HG02973 (cell line): ENCODE measurements around the gene POMT1.
"Not testable (repeated sequence)": the region's sequence is repeated elsewhere in the genome, so short reads cannot be mapped to it uniquely, and the experiment has no call there.

Experiments used
- ATAC-seq: cut with Tn5 transposase; IDR thresholded peaks from one replicate; pipeline ENCODE4 v1.9.1; 2021; ENCODE audit warnings: moderate library complexity; ENCODE audit not compliant: unreplicated experiment

The POMT1 gene

DNA sequence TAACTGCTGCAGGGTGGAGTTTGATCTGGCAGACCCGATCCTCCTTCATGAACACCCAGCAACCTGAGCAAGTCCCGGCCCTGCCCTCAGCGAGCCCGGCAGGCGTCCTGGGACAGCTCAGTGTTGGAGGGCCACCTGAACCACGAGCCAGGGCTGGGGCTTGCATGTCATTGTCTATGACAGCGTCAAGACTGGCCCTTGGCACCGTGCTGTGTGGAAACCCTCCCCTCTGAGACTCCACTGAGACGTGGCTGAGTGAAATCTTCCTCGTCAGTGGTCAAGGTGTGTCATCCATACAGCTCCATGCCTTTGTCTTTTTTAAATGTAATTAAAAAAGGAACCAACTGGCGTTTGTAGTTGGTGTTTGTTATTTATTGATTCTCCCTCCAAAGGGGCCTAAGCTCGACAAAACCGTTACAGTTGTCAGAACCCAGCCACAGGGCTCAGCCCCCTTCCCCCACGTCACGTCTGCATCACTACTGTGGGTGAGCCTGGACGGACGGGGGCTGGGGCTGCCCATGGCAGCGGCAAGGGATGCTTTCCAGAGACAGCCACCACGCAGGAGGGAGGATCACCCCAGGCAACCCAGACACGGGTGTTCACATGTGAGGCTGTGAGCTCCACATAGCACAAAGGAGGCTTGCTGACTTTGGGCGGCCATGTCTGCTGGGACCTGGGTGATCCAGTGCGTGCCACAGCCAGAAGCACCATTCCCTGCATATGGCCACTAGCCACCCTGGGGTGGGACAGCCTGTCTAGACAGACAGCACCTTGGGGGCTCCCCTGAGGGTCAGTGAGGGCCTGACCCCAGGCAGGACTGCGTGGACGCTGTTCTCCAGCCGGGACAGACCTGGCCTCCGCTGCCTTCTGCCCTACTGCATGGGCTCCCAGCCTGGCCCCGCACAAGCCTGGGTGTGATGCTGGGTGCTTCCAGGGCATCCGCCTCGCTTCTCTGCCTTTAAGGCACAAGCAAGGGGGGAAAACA is 21.0 kb downstream of the POMT1 start:
- ATAC-seq, result no peak

- ATAC-seq, result no peak
These were observed 22.1 kb downstream of the POMT1 start for GRCh38 chr9:131524665-131525315.

- ATAC-seq, result no peak
These were observed 23.2 kb downstream of the POMT1 start for GRCh38 chr9:131525643-131526565.

DNA sequence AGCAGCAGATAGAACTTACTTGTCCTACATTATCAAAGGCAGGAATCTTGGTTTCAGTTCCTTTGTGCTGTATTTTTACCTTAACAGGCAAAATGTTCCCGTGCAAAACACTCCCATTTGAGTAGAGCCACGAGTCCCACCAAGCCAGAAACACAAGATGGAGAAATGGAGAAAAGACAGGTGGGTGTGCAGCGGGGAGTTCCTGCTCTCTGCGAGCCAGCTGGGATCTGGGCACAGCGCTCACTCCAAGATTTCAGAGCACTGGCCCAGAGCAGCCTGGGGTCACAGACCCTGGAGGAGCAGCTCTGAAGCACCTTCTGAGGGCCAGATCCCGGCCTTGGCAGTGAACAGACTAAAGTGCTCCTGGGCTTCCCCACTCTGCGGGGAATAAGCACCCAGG is 25.5 kb downstream of the POMT1 start:
- no peak for ATAC-seq

DNA sequence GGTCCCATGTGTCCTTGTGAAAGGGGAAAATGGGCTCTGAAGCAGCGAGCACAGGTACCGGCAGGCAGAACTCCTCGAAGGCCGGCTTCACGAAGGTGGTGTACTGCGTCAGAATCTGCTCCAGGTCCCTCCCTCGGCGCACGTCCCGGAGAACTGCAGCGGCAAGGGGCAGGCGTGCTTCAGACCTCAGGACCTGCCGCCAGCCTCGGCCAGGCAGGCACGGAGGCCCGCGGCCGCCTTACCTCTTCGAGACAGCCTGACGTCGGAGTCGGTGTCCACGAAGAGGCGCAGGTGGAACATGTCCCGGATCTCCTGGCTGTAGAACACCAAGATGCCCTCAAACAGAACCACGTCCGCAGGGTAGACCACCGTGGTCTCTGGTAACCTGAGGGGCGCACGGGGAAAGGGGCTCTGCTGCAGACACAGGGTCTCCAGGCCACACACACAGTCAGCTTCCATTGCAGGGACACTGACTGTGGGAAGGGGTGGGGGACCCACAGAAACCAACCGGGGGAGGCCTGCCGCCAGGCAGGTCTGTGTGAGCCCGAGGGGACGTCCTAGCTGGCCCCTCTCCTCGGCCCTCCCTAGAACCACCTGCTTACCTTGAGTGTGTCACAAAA is 26.3 kb downstream of the POMT1 start:
- ATAC-seq, result no peak

GRCh38 chr9:131529597-131530545 is 27.2 kb downstream of the POMT1 start:
- ATAC-seq, result no peak

GRCh38 chr9:131530546-131530919 is 27.8 kb downstream of the POMT1 start:
- ATAC-seq, result no peak

- peak; percentile 68 for ATAC-seq
These were observed 28.5 kb downstream of the POMT1 start, which contains the start of gene UCK1 for GRCh38 chr9:131530920-131531832. Gene UCK1, minus strand, starts transcription at chr9:131531263. Its CDS starts 89 bp downstream, at chr9:131531174.

DNA sequence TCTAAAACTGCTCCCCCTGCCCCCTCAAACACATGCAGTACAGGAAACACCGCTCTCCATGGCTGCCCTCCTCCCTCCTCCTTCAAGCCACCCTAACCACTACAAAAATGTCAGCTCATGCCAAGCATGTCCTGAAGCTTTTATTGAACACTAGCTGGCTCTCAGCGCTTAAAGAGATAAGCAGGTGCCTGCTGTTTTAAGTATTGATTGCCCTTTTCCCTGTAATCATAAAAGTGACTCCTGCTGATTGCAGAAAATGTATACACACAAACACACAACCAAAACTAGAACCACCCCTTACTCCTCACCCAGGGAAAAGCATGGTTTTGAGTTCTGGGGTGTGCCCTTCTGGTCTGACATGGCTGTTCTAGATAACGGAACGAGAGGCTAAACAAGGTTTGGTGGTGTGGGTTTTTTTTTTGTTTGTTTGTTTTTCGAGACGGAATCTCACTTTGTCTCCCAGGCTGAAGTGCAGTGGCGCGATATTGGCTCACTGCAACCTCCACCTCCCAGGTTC is 32.1 kb downstream of the POMT1 start:
- no peak for ATAC-seq

- ATAC-seq, result no peak
These were observed 35.2 kb downstream of the POMT1 start for GRCh38 chr9:131537946-131538345.

GRCh38 chr9:131539223-131539923 is 36.7 kb downstream of the POMT1 start:
- no peak for ATAC-seq

- no peak for ATAC-seq
These were observed 40.4 kb downstream of the POMT1 start for GRCh38 chr9:131543141-131543540.

DNA sequence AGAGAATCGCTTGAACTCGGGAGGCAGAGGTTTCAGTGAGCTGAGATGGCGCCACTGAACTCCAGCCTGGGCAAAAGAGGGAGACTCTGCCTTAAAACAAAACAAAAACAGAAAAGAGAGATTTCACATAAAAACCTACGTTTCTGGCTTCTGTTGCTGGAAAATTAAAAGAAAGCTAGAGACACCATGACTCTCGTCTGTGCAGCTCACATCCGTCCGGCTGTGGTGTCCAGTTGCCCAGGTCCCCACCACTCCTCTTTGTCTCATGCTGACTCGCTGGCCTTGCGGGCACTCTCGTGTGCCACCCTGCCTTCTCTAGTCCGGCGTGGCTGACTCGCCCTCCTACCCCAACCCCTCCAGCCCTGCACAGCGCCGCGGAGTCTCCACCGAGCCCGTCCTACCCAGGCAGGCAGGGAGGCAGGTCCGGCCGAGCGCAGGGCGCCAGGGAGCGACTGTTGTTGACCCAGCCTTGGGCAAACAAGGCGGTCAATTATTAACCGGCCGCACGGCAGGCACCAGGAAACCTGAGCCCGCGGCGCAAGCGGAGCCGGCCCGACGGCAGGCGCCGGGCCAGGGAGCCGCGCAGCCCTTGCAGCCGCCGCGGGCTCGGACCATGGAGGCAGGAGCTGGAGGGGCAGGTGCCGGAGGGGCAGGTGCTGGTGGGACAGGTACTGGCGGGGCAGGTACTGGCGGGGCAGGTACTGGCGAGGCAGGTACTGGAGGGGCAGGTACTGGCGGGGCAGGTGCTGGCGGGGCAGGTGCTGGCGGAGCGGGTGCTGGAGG is 42.5 kb downstream of the POMT1 start, which contains the start of gene PRRT1B:
Gene PRRT1B (plus strand): TSS at position 521 of the 783 bp plus-strand sequence. CDS start 93 bp downstream, at position 614.
- ATAC-seq, result no peak

DNA sequence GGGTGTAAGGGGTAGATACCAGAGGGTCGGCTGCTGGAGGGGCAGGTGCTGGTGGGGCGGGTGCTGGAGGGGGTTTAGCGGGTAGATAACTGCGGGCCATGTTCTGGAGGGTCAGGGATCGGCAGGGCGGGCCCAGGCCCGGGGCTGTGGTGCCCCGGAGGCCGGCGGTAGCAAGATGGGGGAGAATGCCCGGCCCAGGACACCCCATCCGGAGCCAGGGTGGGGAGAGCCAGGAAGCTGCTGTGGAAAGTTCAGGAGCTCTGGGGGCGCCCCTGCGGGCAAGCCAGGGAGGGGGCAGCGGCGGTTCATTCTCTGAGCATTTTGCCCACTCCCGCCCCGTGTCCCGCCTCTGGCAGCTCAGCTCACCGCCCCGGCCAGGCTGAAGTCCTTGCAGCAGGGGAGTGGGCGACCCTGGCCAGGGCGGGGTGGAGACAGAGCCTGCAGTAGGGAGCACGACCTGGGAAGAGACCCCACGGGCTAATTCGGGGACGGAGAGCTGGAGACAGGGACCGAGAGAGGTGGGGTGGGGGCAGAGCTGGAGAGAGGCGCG is 43.1 kb downstream of the POMT1 start:
- no peak for ATAC-seq

DNA sequence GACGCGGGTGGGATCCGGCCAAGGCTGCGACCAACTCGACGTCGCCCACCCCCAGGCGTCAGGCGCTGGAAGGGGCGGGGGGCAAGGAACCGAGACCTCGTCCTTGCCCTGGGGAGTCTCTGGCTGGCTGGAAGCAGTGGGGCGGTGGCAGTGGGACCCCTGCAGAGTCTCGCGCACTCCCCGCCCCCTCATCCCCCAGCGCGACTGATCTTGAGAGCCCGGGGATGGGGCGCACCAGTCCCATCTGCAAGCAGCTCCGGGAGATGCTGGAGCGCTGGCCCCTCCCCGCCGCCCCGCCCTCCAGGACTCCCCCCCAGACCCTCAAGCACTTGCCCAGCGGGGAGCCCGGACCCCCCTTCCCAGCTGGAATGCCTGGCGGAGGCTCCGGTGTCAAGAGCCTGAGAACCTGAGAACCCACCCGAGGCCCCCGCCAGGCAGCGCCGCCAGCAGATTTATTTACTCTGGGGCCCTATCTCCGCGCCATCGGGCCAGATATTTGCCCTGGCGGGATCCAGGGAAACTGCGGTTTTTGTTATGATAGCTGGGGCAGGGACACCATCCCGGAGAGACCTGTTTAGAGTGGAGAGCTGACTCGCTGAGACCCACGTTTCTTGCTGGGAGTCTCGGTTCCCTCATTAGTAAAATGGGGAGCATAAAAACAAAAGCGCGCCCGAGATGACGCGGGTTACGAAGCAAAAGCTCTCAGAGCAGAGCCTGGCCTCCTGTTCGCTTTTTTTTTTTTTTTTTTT is 43.8 kb downstream of the POMT1 start:
- no peak for ATAC-seq

DNA sequence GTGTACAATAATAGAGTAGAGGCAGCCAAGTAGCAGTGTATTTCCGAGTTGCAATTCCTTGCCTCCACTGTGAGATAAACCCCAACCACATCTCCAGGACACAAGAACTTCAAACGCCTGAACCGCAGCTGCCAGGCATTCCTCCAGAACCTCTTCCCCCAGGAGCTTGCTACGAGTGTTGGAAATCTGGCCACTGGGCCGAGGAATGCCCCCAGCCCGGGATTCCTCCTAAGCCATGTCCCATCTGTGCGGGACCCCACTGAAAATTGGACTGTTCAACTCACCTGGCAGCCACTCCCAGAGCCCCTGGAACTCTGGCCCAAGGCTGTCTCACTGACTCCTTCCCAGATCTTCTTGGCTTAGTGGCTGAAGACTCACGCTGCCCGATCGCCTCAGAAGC is 46.5 kb downstream of the POMT1 start:
- ATAC-seq, result not testable (repeated sequence)
